ENCODE measurements around the gene RAB1B.

RAB1B gene

GRCh38 chr11:66284526-66285078 lies 16.2 kb downstream of the RAB1B start:
- no peak for DNase-seq (ENCODE audit: low read depth in 2 of 2)

GRCh38 chr11:66285250-66285947 lies 17.0 kb downstream of the RAB1B start:
- no peak for DNase-seq (ENCODE audit: low read depth in 2 of 2)

- DNase-seq (ENCODE audit: low read depth in 2 of 2), result no peak
Observed at GRCh38 chr11:66286699-66287098, 18.3 kb downstream of the RAB1B start.

- no peak for DNase-seq (ENCODE audit: low read depth in 2 of 2)
Observed at GRCh38 chr11:66287211-66287888, 18.9 kb downstream of the RAB1B start.

- DNase-seq (ENCODE audit: low read depth in 2 of 2), result no peak
Observed at GRCh38 chr11:66287889-66288670, 19.6 kb downstream of the RAB1B start.

- peak; percentile 94 to 97 for DNase-seq (ENCODE audit: low read depth in 2 of 2)
Observed at GRCh38 chr11:66288671-66289547, 20.5 kb downstream of the RAB1B start, which contains the start of gene YIF1A. Gene YIF1A (minus strand): TSS chr11:66289143. CDS start chr11:66288985, 158 bp downstream.

GRCh38 chr11:66289548-66290329 lies 21.3 kb downstream of the RAB1B start:
- peak; percentile 65 to 76 for DNase-seq (ENCODE audit: low read depth in 2 of 2)

GRCh38 chr11:66290330-66290621 lies 21.8 kb downstream of the RAB1B start:
- no peak for DNase-seq (ENCODE audit: low read depth in 2 of 2)

- no peak for DNase-seq (ENCODE audit: low read depth in 2 of 2)
Observed at GRCh38 chr11:66291303-66291705, 22.9 kb downstream of the RAB1B start.

GRCh38 chr11:66291706-66292542 lies 23.5 kb downstream of the RAB1B start, which contains the start of gene TMEM151A:
Gene TMEM151A (plus strand): TSS chr11:66291894. CDS start chr11:66292014, 120 bp downstream.
- no peak for DNase-seq (ENCODE audit: low read depth in 2 of 2)

- no peak for DNase-seq (ENCODE audit: low read depth in 2 of 2)
Observed at GRCh38 chr11:66292543-66293332, 24.3 kb downstream of the RAB1B start.

GRCh38 chr11:66293352-66293751 lies 24.9 kb downstream of the RAB1B start:
- DNase-seq (ENCODE audit: low read depth in 2 of 2), result no peak

- no peak for DNase-seq (ENCODE audit: low read depth in 2 of 2)
Observed at GRCh38 chr11:66293777-66294625, 25.6 kb downstream of the RAB1B start.

- no peak for DNase-seq (ENCODE audit: low read depth in 2 of 2)
Observed at GRCh38 chr11:66294626-66295620, 26.5 kb downstream of the RAB1B start.

- no peak for DNase-seq (ENCODE audit: low read depth in 2 of 2)
Observed at GRCh38 chr11:66297610-66298009, 29.2 kb downstream of the RAB1B start.

- no peak for DNase-seq (ENCODE audit: low read depth in 2 of 2)
Observed at GRCh38 chr11:66299186-66299585, 30.7 kb downstream of the RAB1B start.

GRCh38 chr11:66302656-66303055 lies 34.2 kb downstream of the RAB1B start:
- no peak for DNase-seq (ENCODE audit: low read depth in 2 of 2)
